GM15510 (cell line): ENCODE measurements around the gene TTLL9.

Source experiments
- POLR2A ChIP-seq: IDR thresholded peaks from 3 replicates; pipeline ENCODE4 v1.6.1; 2011; ENCODE audit warnings: borderline replicate concordance; ENCODE audit not compliant: insufficient read length; ENCODE audit errors: extremely low read depth

The TTLL9 gene

GRCh38 chr20:31926493-31926892 is 56.1 kb downstream of the TTLL9 start:
- no peak for TF ChIP-seq POLR2A

GRCh38 chr20:31927627-31928159 is 57.3 kb downstream of the TTLL9 start:
- TF ChIP-seq POLR2A, result no peak

GRCh38 chr20:31930779-31931178 is 60.3 kb downstream of the TTLL9 start:
- no peak for TF ChIP-seq POLR2A

- TF ChIP-seq POLR2A, result no peak
These were observed 63.3 kb downstream of the TTLL9 start for GRCh38 chr20:31933698-31934097.

- no peak for TF ChIP-seq POLR2A
These were observed 64.1 kb downstream of the TTLL9 start for GRCh38 chr20:31934491-31934890.

GRCh38 chr20:31934968-31935764 is 64.7 kb downstream of the TTLL9 start:
- no peak for TF ChIP-seq POLR2A

- TF ChIP-seq POLR2A, result no peak
These were observed 66.0 kb downstream of the TTLL9 start for GRCh38 chr20:31936420-31936819.

GRCh38 chr20:31937820-31938219 is 67.4 kb downstream of the TTLL9 start:
- no peak for TF ChIP-seq POLR2A

GRCh38 chr20:31939661-31940060 is 69.2 kb downstream of the TTLL9 start:
- no peak for TF ChIP-seq POLR2A

- no peak for TF ChIP-seq POLR2A
These were observed 72.6 kb downstream of the TTLL9 start for GRCh38 chr20:31943052-31943471.

GRCh38 chr20:31945319-31945718 is 74.9 kb downstream of the TTLL9 start:
- no peak for TF ChIP-seq POLR2A

- TF ChIP-seq POLR2A, result no peak
These were observed 75.4 kb downstream of the TTLL9 start for GRCh38 chr20:31945785-31946184.

- no peak for TF ChIP-seq POLR2A
These were observed 77.6 kb downstream of the TTLL9 start for GRCh38 chr20:31948008-31948407.

GRCh38 chr20:31949877-31950646 is 79.6 kb downstream of the TTLL9 start:
- TF ChIP-seq POLR2A, result no peak

- TF ChIP-seq POLR2A, result no peak
These were observed 80.7 kb downstream of the TTLL9 start for GRCh38 chr20:31951203-31951529.
